Brain microvascular endothelial cell (primary cell): ENCODE data around the gene MCU.

ENCODE experiments used
- DNase-seq: peaks from one replicate; pipeline ENCODE4 v3.0.0-alpha.2; 2020
- H3K27ac ChIP-seq: fragments of 250-450 bp; sonication (Bioruptor Pico); 2 replicates; pipeline ENCODE4 v1.5.1; 2020; ENCODE audit warnings: mild to moderate bottlenecking, moderate library complexity
- H3K27me3 ChIP-seq: fragments of 250-450 bp; sonication (Bioruptor Pico); replicated peaks from 2 replicates; pipeline ENCODE4 v1.5.1; 2020; ENCODE audit warnings: mild to moderate bottlenecking
- H3K36me3 ChIP-seq: fragments of 250-450 bp; sonication (Bioruptor Pico); replicated peaks from 2 replicates; pipeline ENCODE4 v1.5.1; 2020; ENCODE audit warnings: mild to moderate bottlenecking
- H3K4me3 ChIP-seq: 2 replicates; pipeline ENCODE4 v1.5.1; 2011; ENCODE audit warnings: low read depth, mild to moderate bottlenecking, control low read depth, low read length, moderate library complexity
- CTCF ChIP-seq: IDR thresholded peaks from 2 replicates; pipeline ENCODE4 v1.5.1; 2011; ENCODE audit warnings: low read depth, mild to moderate bottlenecking, moderate library complexity, low read length, control low read depth, inconsistent platforms; ENCODE audit errors: missing control alignments
- in situ Hi-C: cut with HindIII; loops from 2 replicates; pipeline ENCODE4 v1.10.0; 2017; ENCODE audit warnings: low sequenced_read_pairs, low pct_ligation_motif_present

MCU gene

GRCh38 chr10:72925951-72926465 is 234.1 kb downstream of the MCU start:
- no peak for TF ChIP-seq CTCF
- no peak for DNase-seq
- no peaks in the 10 kb centered on the region for H3K36me3 ChIP-seq
- no peaks in the 10 kb centered on the region for H3K27me3 ChIP-seq
- in situ Hi-C loops: no loop called here
- no peak overlapping the region for H3K27ac ChIP-seq
- H3K4me3 ChIP-seq: no peak overlapping the region

- no peaks in the 10 kb centered on the region for H3K36me3 ChIP-seq
- H3K4me3 ChIP-seq: no peak overlapping the region
- no peak for TF ChIP-seq CTCF
- no peaks in the 10 kb centered on the region for H3K27me3 ChIP-seq
- in situ Hi-C loops: no loop called here
- H3K27ac ChIP-seq: no peak overlapping the region
- no peak for DNase-seq
Measured at GRCh38 chr10:72927485-72927884, 235.5 kb downstream of the MCU start.

GRCh38 chr10:72928798-72929197 is 236.9 kb downstream of the MCU start:
- H3K27me3 ChIP-seq: no peaks in the 10 kb centered on the region
- H3K4me3 ChIP-seq: no peak overlapping the region
- in situ Hi-C loops: no loop called here
- H3K27ac ChIP-seq: no peak overlapping the region
- no peaks in the 10 kb centered on the region for H3K36me3 ChIP-seq
- no peak for TF ChIP-seq CTCF
- DNase-seq: no peak

- H3K27ac ChIP-seq: no peak overlapping the region
Measured at GRCh38 chr10:72930276-72930675, 238.3 kb downstream of the MCU start.

GRCh38 chr10:72932259-72933015 is 240.5 kb downstream of the MCU start:
- no peak for DNase-seq
- no peaks in the 10 kb centered on the region for H3K27me3 ChIP-seq
- in situ Hi-C loops: no loop called here
- no peak overlapping the region for H3K4me3 ChIP-seq
- H3K36me3 ChIP-seq: no peaks in the 10 kb centered on the region
- no peak overlapping the region for H3K27ac ChIP-seq
- TF ChIP-seq CTCF: no peak

More at GRCh38 chr10:72930276-72930675, 238.3 kb downstream of the MCU start:
- DNase-seq: no peak
- Histone ChIP-seq H3K4me3 (no peak overlapping the region), H3K36me3 (no peaks in the 10 kb centered on the region), H3K27me3 (no peaks in the 10 kb centered on the region)
- no peak for TF ChIP-seq CTCF
- in situ Hi-C loops: no loop called here
